Smooth muscle cell (in vitro differentiated cells): Measurements from ENCODE around the gene STARD6. TPM values are rescaled to one million over a fixed set of nuclear protein-coding genes. Genes with fewer than 3 reads are reported as not detected.

Source experiments
- DNase-seq: peaks from one replicate; lab custom pipeline; 2025; ENCODE audit not compliant: unreplicated experiment; lab: John Stamatoyannopoulos, UW
- H2AFZ ChIP-seq: fragments of 200-600 bp; sonication (generic); 2 replicates; pipeline ENCODE4 v1.6.0; 2016; ENCODE audit warnings: antibody characterized with exemption, low read depth, mild to moderate bottlenecking
- H3F3A ChIP-seq: fragments of 200-600 bp; sonication (generic); 2 replicates; pipeline ENCODE4 v1.6.0; 2017; ENCODE audit warnings: antibody characterized with exemption, low read depth
- H3K27ac ChIP-seq: fragments of 200-600 bp; sonication (generic); 2 replicates; pipeline ENCODE4 v1.5.1; 2016; ENCODE audit warnings: low read depth, mild to moderate bottlenecking
- H3K27me3 ChIP-seq: fragments of 200-600 bp; sonication (generic); 2 replicates; pipeline ENCODE4 v1.6.1; 2016; ENCODE audit warnings: low read depth, mild to moderate bottlenecking
- H3K36me3 ChIP-seq: fragments of 200-600 bp; sonication (generic); 2 replicates; pipeline ENCODE4 v1.5.1; 2016; ENCODE audit warnings: low read depth
- H3K4me1 ChIP-seq: fragments of 200-600 bp; sonication (generic); 2 replicates; pipeline ENCODE4 v1.5.1; 2016; ENCODE audit warnings: low read depth
- H3K4me2 ChIP-seq: fragments of 200-600 bp; sonication (generic); 2 replicates; pipeline ENCODE4 v1.6.0; 2016; ENCODE audit warnings: mild to moderate bottlenecking
- H3K4me3 ChIP-seq: fragments of 200-600 bp; sonication (generic); 2 replicates; pipeline ENCODE4 v1.5.1; 2016; ENCODE audit warnings: mild to moderate bottlenecking
- H3K79me2 ChIP-seq: fragments of 200-600 bp; sonication (generic); 2 replicates; pipeline ENCODE4 v1.6.0; 2016; ENCODE audit warnings: low read depth, mild to moderate bottlenecking
- H3K9ac ChIP-seq: fragments of 200-600 bp; sonication (generic); 2 replicates; pipeline ENCODE4 v1.6.0; 2016; ENCODE audit warnings: low read depth
- H3K9me3 ChIP-seq: fragments of 200-600 bp; sonication (generic); replicated peaks from 2 replicates; pipeline ENCODE4 v1.5.1; 2016; ENCODE audit warnings: low read depth
- H4K20me1 ChIP-seq: fragments of 200-600 bp; sonication (generic); 2 replicates; pipeline ENCODE4 v1.6.0; 2016; ENCODE audit warnings: low read depth
- WGBS: methylation state at CpG from one replicate; pipeline ENCODE4 v1.1.7; 2016; ENCODE audit warnings: low lambda C conversion rate; 5-methylcytosine and 5-hydroxymethylcytosine counted together
- polyA plus RNA-seq: library from polyadenylated mRNA; unstranded; fragments of >200 nt; fragmentation: Nextera tagmentation; extraction: Ambion mirVana; gene quantifications from 2 replicates; pipeline ENCODE4 v1.2.1, GENCODE V29; 2016
- total RNA-seq: library from RNA; depleted of rRNA; stranded (reverse); fragments of >200 nt; gene quantifications from 2 replicates; pipeline ENCODE4 v1.2.3, GENCODE V29; 2014
- TF ChIP-seq, protein P1 (sequence below): fragments of 200-600 bp; sonication (generic); IDR thresholded peaks from 2 replicates; pipeline ENCODE4 v1.5.1; 2017; ENCODE audit warnings: borderline replicate concordance, mild to moderate bottlenecking, antibody characterized with exemption; ENCODE audit not compliant: insufficient read depth, poor library complexity, severe bottlenecking

STARD6 gene
- total RNA-seq (not detected in 2 replicates), polyA plus RNA-seq (not detected in 2 replicates)

DNA sequence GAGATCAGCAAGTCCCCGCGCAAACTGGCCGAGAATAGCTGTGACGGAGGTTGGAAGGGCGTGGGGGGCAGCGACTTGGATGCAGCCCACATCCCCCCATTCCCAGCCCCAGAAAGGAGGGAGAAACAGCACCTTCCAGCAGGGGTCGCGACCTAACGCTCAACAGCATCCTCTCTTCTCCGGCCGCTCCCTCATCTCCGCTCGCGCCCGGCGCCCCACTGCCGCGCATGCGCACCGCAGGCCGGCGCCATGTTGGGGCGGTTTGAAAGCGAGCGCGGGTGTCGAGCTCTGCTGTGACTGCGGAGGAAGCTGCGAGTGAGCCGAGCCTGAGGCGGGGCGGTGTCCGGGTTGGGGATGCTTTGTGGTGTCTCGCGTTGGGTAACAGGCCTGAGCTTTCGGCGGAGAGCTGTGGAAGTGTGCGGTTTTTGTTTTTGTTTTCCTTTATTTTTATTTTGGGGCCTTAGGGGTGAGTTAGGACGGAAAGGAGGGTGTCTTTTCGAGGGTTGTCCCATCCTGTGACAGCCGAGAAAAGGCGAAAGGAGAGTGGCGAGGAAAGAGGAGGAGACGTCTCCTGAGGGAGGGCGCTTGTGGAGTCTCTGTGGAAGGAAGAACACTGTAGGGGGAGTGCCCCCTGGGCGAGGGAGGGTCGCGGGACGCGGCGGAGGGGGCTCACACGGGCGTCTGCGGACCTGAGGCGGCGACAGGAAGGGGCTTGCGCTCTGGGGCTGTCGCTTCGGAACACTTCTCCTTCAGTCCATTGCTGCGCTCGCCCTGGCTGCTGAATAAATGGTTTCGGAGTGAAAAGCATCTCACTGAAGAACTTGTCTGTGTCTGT lies at the start of gene STARD6, which contains the start of gene C18orf54:
Gene STARD6, minus strand, starts transcription at position 199 of the 835 bp plus-strand sequence. CDS start 3,285 bp downstream, outside the sequence.
Gene C18orf54, plus strand, starts transcription at position 247 of the 835 bp plus-strand sequence. CDS start 2,667 bp downstream, outside the sequence.
- Histone ChIP-seq H4K20me1 (no peaks in the 10 kb centered on the region), H3K79me2 (peaks cover 19% of the 10 kb centered on the region), H3K9ac (peak within 1 kb of the TSS; percentile 68), H3K4me3 (peak within 1 kb of the TSS; percentile 84), H3F3A (no peaks in the 10 kb centered on the region), H3K27me3 (no peaks in the 10 kb centered on the region), H3K9me3 (no peaks in the 10 kb centered on the region), H3K36me3 (no peaks in the 10 kb centered on the region), H2AFZ (peak within 1 kb of the TSS; percentile 98), H3K4me1 (peaks cover 19% of the 10 kb centered on the region), H3K27ac (peak within 1 kb of the TSS; percentile 51), H3K4me2 (peak within 1 kb of the TSS; percentile 88)
- 1% methylated on average over 59 of the region's 62 CpGs for WGBS
- TF ChIP-seq, protein P1, sequence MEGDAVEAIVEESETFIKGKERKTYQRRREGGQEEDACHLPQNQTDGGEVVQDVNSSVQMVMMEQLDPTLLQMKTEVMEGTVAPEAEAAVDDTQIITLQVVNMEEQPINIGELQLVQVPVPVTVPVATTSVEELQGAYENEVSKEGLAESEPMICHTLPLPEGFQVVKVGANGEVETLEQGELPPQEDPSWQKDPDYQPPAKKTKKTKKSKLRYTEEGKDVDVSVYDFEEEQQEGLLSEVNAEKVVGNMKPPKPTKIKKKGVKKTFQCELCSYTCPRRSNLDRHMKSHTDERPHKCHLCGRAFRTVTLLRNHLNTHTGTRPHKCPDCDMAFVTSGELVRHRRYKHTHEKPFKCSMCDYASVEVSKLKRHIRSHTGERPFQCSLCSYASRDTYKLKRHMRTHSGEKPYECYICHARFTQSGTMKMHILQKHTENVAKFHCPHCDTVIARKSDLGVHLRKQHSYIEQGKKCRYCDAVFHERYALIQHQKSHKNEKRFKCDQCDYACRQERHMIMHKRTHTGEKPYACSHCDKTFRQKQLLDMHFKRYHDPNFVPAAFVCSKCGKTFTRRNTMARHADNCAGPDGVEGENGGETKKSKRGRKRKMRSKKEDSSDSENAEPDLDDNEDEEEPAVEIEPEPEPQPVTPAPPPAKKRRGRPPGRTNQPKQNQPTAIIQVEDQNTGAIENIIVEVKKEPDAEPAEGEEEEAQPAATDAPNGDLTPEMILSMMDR = peak; percentile 47
- peak; percentile 61 for DNase-seq

- Histone ChIP-seq H2AFZ (no peak overlapping the region), H3K4me2 (no peak overlapping the region), H3K9ac (no peak overlapping the region), H3K79me2 (no peaks in the 10 kb centered on the region), H3K27me3 (no peaks in the 10 kb centered on the region), H3K36me3 (no peaks in the 10 kb centered on the region), H3K9me3 (no peaks in the 10 kb centered on the region), H3K4me1 (no peaks in the 10 kb centered on the region), H4K20me1 (no peaks in the 10 kb centered on the region), H3K27ac (no peak overlapping the region), H3K4me3 (no peak overlapping the region), H3F3A (no peaks in the 10 kb centered on the region)
- no peak for DNase-seq
- TF ChIP-seq, protein P1 = no peak
Observed at GRCh38 chr18:54405290-54405689, 47.6 kb upstream of the STARD6 start.

DNA sequence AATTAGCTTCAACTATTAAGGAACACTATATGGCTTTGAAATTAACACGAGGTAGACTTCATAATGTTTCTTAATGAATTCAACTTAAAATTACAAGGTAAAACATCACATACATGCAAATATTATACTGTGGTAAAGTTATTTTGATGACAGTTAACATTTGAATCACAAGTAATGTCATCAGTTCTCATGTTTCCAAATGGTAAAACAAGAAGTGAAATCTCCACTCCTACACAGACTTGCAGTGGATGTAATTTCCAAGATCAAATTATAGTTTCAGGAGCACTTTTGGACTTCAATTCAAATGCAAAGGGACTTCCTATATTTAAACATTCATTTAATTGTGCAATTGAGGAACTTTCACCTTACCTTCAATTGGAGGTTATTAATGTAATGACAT lies 39.1 kb upstream of the STARD6 start:
- no peak overlapping the region for H3K4me3 ChIP-seq
- TF ChIP-seq, protein P1 = no peak
- H3K27ac ChIP-seq = no peak overlapping the region
- no peak overlapping the region for H3K9ac ChIP-seq
- H3K4me1 ChIP-seq = no peaks in the 10 kb centered on the region
- no peak for DNase-seq
- no peaks in the 10 kb centered on the region for H3K36me3 ChIP-seq
- H4K20me1 ChIP-seq = no peaks in the 10 kb centered on the region
- H3K9me3 ChIP-seq = no peaks in the 10 kb centered on the region
- H3K27me3 ChIP-seq = no peaks in the 10 kb centered on the region
- H3F3A ChIP-seq = no peaks in the 10 kb centered on the region
- H3K4me2 ChIP-seq = no peak overlapping the region
- 91% methylated on average over 1 of the region's 1 CpG for WGBS
- H2AFZ ChIP-seq = no peak overlapping the region
- H3K79me2 ChIP-seq = no peaks in the 10 kb centered on the region
